AG10803 (cell line): ENCODE data around the gene SCYL1.

Source experiments
- DNase-seq: peaks from one replicate; pipeline ENCODE4 v3.0.0; 2010; ENCODE audit warnings: low read depth
- H3K4me3 ChIP-seq: 2 replicates; pipeline ENCODE4 v1.5.1; 2011; ENCODE audit warnings: mild to moderate bottlenecking, low read length, control low read depth
- TF ChIP-seq, protein P1 (sequence below): conservative IDR thresholded peaks from 2 replicates; pipeline ENCODE4 v1.5.1; 2011; ENCODE audit warnings: mild to moderate bottlenecking, low read length, control low read depth, inconsistent platforms

Gene SCYL1

DNA sequence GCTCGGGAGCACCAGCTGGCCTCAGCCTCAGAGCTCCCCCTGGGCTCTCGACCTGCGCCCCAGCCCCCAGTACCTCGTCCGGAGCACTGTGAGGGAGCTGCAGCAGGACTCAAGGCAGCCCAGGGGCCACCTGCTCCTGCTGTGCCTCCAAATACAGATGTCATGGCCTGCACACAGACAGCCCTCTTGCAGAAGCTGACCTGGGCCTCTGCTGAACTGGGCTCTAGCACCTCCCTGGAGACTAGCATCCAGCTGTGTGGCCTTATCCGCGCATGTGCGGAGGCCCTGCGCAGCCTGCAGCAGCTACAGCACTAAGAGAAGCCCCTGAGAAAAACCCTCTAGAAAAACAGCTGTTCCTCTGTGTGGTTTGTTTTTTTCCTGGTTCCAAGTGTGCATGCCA, 46.5 kb downstream of the SCYL1 start:
- H3K4me3 ChIP-seq: peak overlapping the region; percentile 96
- TF ChIP-seq, protein P1, sequence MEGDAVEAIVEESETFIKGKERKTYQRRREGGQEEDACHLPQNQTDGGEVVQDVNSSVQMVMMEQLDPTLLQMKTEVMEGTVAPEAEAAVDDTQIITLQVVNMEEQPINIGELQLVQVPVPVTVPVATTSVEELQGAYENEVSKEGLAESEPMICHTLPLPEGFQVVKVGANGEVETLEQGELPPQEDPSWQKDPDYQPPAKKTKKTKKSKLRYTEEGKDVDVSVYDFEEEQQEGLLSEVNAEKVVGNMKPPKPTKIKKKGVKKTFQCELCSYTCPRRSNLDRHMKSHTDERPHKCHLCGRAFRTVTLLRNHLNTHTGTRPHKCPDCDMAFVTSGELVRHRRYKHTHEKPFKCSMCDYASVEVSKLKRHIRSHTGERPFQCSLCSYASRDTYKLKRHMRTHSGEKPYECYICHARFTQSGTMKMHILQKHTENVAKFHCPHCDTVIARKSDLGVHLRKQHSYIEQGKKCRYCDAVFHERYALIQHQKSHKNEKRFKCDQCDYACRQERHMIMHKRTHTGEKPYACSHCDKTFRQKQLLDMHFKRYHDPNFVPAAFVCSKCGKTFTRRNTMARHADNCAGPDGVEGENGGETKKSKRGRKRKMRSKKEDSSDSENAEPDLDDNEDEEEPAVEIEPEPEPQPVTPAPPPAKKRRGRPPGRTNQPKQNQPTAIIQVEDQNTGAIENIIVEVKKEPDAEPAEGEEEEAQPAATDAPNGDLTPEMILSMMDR: no peak
- DNase-seq: no peak

- H3K4me3 ChIP-seq: peak overlapping the region; percentile 96
- TF ChIP-seq, protein P1: peak; percentile 40
- no peak for DNase-seq
Observed at GRCh38 chr11:65571940-65572339, 47.1 kb downstream of the SCYL1 start.

- DNase-seq: peak; percentile 80
- H3K4me3 ChIP-seq: peak within 1 kb of the TSS; percentile 96
- TF ChIP-seq, protein P1: no peak
Observed at GRCh38 chr11:65572356-65573051, 47.6 kb downstream of the SCYL1 start, which contains the start of gene FAM89B. Gene FAM89B, plus strand, starts transcription at chr11:65572538. Its CDS starts 132 bp downstream, at chr11:65572670.

DNA sequence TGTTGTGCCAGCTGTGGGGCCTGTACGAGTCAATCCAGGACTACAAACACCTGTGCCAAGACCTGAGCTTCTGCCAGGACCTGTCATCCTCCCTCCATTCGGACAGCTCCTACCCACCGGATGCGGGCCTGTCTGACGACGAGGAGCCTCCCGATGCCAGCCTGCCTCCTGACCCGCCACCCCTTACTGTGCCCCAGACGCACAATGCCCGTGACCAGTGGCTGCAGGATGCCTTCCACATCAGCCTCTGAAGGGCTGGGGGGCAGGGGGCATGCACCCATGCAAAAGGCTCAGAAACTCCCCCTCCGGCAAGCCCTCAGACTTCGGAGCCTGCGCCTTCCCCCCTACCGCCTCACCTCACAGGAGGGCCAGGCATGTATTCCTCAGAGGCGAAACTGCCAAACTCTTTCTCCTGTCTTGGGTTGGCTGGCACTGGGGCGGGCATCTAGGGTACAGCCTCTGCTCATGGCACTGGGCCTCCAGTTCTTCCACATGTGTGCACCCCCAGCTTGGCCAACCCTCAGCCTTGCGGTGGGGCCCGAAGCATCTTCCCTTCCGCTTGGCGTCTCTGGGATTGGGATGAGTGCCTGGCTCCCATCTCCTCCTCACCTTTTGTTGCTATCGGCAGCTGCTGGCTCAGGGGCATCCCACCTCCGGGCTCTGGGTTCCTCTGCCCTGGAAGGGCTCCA, 48.7 kb downstream of the SCYL1 start:
- H3K4me3 ChIP-seq: peak overlapping the region; percentile 96
- no peak for DNase-seq
- TF ChIP-seq, protein P1: no peak

GRCh38 chr11:65574109-65574810, 49.4 kb downstream of the SCYL1 start:
- DNase-seq: peak; percentile 94
- TF ChIP-seq, protein P1: peak; percentile 54

DNA sequence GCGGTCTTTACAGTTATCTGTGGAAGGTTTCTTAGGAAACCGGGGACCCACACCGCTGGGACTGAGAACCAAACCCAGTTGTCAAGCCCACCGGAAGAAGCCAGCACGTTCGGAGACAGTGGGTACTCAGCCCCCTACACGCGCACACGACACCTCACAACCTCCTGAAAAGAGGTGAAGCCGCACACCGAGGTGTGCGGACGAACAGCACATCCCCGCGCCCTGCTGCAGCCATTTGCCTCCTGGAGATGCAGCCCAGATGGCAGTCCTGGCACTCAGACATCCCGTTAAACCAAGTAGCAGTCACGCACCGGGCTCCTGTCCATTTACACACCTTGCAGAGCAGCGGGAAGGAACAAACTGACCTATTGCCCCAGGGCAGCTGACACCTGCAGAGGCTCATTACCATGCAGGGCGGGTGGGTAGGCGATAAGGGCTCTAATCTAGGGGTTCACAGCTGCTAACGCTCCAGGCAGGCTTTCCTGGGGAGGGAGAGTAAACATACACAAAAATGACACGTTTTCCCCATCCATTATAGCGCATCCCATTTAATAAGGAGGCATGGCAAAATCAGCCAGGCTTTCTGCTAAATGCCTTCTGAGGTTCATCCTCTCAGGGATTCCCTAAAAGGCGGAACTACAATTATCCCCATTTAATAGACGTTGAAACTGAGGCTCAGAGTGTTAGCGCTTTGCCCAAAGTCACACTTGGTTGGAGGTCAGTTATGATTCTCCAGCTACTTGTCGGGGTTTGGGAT, 50.1 kb downstream of the SCYL1 start:
- TF ChIP-seq, protein P1: no peak
- peak overlapping the region; percentile 63 for H3K4me3 ChIP-seq
- DNase-seq: no peak

More at GRCh38 chr11:65574109-65574810, 49.4 kb downstream of the SCYL1 start:
- H3K4me3 ChIP-seq: peak overlapping the region; percentile 96
